SU-DHL-6 (cell line): ENCODE measurements around the gene DIAPH2.

Source experiments
- H2AFZ ChIP-seq: fragments of 200-600 bp; sonication (generic); 2 replicates; pipeline ENCODE4 v1.6.1; 2014; ENCODE audit warnings: low read depth, mild to moderate bottlenecking, moderate library complexity, mixed read lengths, antibody characterized with exemption, low read length; ENCODE audit not compliant: severe bottlenecking
- H3F3A ChIP-seq: fragments of 200-600 bp; shearing (Covaris generic); 2 replicates; pipeline ENCODE4 v1.6.0; 2016; ENCODE audit warnings: antibody characterized with exemption, mild to moderate bottlenecking; ENCODE audit not compliant: insufficient read depth
- H3K27ac ChIP-seq: fragments of 200-600 bp; sonication (generic); 2 replicates; pipeline ENCODE4 v1.5.1; 2016; ENCODE audit warnings: low read depth, mild to moderate bottlenecking, low read length, moderate library complexity, mixed read lengths
- H3K27me3 ChIP-seq: fragments of 200-600 bp; sonication (generic), shearing (Covaris generic); 2 replicates; pipeline ENCODE4 v1.6.0; 2014; ENCODE audit warnings: mild to moderate bottlenecking, low read length
- H3K36me3 ChIP-seq: fragments of 200-600 bp; sonication (generic); 2 replicates; pipeline ENCODE4 v1.6.1; 2014; ENCODE audit warnings: mild to moderate bottlenecking, low read length, mixed read lengths
- H3K4me2 ChIP-seq: fragments of 300-600, 200-600 bp; shearing (Covaris generic), sonication (generic); 2 replicates; pipeline ENCODE4 v1.6.0; 2014; ENCODE audit warnings: low read length, low read depth, mild to moderate bottlenecking; ENCODE audit not compliant: poor library complexity, severe bottlenecking
- H3K4me3 ChIP-seq: fragments of 200-600 bp; sonication (generic); 2 replicates; pipeline ENCODE4 v1.5.1; 2014; ENCODE audit warnings: antibody characterized with exemption, low read length, mild to moderate bottlenecking, mixed read lengths; ENCODE audit not compliant: insufficient read depth, poor library complexity, severe bottlenecking
- H3K79me2 ChIP-seq: fragments of 200-600 bp; sonication (generic); 2 replicates; pipeline ENCODE4 v1.6.1; 2014; ENCODE audit warnings: mild to moderate bottlenecking, low read length, moderate library complexity; ENCODE audit not compliant: insufficient read depth
- H3K9ac ChIP-seq: fragments of 200-600 bp; sonication (generic); 2 replicates; pipeline ENCODE4 v1.7.0; 2014; ENCODE audit warnings: mild to moderate bottlenecking, low read length
- H3K9me2 ChIP-seq: fragments of 200-600 bp; sonication (generic); replicated peaks from 2 replicates; pipeline ENCODE4 v1.6.1; 2014; ENCODE audit warnings: low read length; ENCODE audit not compliant: insufficient read depth
- H3K9me3 ChIP-seq: fragments of 200-600 bp; sonication (generic); 2 replicates; pipeline ENCODE4 v1.6.1; 2014; ENCODE audit warnings: low read length, mixed read lengths; ENCODE audit not compliant: insufficient read depth
- H4K20me1 ChIP-seq: fragments of 200-600 bp; sonication (generic); 2 replicates; pipeline ENCODE4 v1.6.1; 2014; ENCODE audit warnings: low read depth, mild to moderate bottlenecking, antibody characterized with exemption, low read length, moderate library complexity, mixed read lengths
- EZH2phosphoT487 ChIP-seq: fragments of 200-600 bp; sonication (generic), shearing (Covaris generic); conservative IDR thresholded peaks from 2 replicates; pipeline ENCODE4 v1.6.1; 2018; ENCODE audit warnings: mild to moderate bottlenecking, antibody characterized with exemption, low read length, moderate library complexity, mixed read lengths
- TF ChIP-seq, protein P1 (sequence below): fragments of 200-600 bp; sonication (generic); IDR thresholded peaks from one replicate; pipeline ENCODE4 v1.5.1; 2017; ENCODE audit warnings: antibody characterized with exemption, mild to moderate bottlenecking, low read length, moderate library complexity; ENCODE audit not compliant: insufficient read depth, poor library complexity, severe bottlenecking

The DIAPH2 gene

GRCh38 chrX:96684339-96685209 is at the start of gene DIAPH2:
DIAPH2 (plus strand) TSS chrX:96684842.
- Histone ChIP-seq H3K4me3 (peak within 1 kb of the TSS; percentile 75), H3K9me2 (no peaks in the 10 kb centered on the region), H3F3A (peaks cover 7% of the 10 kb centered on the region; the same call in 1 of the 2 replicates), H2AFZ (peak within 1 kb of the TSS; percentile 89), H3K9me3 (no peaks in the 10 kb centered on the region), H3K27ac (peak within 1 kb of the TSS; percentile 48), H3K79me2 (peaks cover 29% of the 10 kb centered on the region; the same call in 1 of the 2 replicates), H3K36me3 (no peaks in the 10 kb centered on the region), H3K4me2 (peak within 1 kb of the TSS; percentile 95), H3K9ac (peak within 1 kb of the TSS; percentile 64), H4K20me1 (no peaks in the 10 kb centered on the region), H3K27me3 (no peaks in the 10 kb centered on the region)
- TF ChIP-seq, protein P1, sequence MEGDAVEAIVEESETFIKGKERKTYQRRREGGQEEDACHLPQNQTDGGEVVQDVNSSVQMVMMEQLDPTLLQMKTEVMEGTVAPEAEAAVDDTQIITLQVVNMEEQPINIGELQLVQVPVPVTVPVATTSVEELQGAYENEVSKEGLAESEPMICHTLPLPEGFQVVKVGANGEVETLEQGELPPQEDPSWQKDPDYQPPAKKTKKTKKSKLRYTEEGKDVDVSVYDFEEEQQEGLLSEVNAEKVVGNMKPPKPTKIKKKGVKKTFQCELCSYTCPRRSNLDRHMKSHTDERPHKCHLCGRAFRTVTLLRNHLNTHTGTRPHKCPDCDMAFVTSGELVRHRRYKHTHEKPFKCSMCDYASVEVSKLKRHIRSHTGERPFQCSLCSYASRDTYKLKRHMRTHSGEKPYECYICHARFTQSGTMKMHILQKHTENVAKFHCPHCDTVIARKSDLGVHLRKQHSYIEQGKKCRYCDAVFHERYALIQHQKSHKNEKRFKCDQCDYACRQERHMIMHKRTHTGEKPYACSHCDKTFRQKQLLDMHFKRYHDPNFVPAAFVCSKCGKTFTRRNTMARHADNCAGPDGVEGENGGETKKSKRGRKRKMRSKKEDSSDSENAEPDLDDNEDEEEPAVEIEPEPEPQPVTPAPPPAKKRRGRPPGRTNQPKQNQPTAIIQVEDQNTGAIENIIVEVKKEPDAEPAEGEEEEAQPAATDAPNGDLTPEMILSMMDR, result no peak
- TF ChIP-seq EZH2phosphoT487, result no peak

GRCh38 chrX:96650023-96650422 is 34.6 kb upstream of the DIAPH2 start:
- H3K9ac ChIP-seq, result no peak overlapping the region
- no peaks in the 10 kb centered on the region for H3K36me3 ChIP-seq
- no peaks in the 10 kb centered on the region for H3K9me2 ChIP-seq
- no peaks in the 10 kb centered on the region for H3K27me3 ChIP-seq
- H2AFZ ChIP-seq, result no peak overlapping the region
- TF ChIP-seq, protein P1, result no peak
- TF ChIP-seq EZH2phosphoT487, result no peak
- H3F3A ChIP-seq, result no peaks in the 10 kb centered on the region
- H3K79me2 ChIP-seq, result no peaks in the 10 kb centered on the region
- no peaks in the 10 kb centered on the region for H3K9me3 ChIP-seq
- no peaks in the 10 kb centered on the region for H4K20me1 ChIP-seq
- H3K27ac ChIP-seq, result no peak overlapping the region
- no peak overlapping the region for H3K4me2 ChIP-seq
- no peak overlapping the region for H3K4me3 ChIP-seq

DNA sequence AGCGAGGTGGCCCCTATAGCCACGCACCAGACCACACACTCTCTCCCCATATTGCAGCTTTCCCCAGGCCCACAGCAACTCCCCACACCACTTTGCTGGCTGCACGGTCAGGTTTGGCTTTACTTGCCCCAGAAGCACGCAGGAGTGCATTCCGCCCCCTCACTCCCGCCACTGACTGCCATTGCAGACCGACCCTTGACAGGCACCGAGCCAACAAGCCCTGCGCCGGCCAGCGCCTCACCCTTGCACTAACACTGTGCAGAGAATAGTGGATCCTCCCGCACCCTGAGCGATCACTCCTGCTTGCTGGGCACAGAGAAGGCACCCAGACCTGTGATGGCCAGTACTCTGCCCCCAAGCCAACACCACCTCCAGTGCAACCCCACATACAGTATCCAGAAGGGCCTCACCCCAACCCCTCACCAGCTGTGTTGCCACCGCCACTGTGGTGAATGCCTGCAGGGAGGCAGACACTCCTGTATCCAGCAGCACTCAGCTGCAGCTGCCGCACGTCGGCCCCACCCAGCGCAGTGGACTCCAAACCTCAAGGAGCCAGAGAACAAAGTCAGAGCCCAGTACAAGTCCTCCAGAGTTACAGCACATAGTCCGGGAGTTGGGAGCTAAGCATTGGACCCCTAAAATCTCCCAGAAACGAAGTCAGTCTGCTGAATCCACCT is 28.6 kb upstream of the DIAPH2 start:
- Histone ChIP-seq H3K4me3 (no peak overlapping the region), H3K27ac (no peak overlapping the region), H3K9me3 (no peaks in the 10 kb centered on the region), H3K4me2 (no peak overlapping the region), H3K36me3 (no peaks in the 10 kb centered on the region), H4K20me1 (no peaks in the 10 kb centered on the region), H3F3A (no peaks in the 10 kb centered on the region), H3K9ac (no peak overlapping the region), H3K27me3 (no peaks in the 10 kb centered on the region), H3K9me2 (no peaks in the 10 kb centered on the region), H2AFZ (no peak overlapping the region), H3K79me2 (no peaks in the 10 kb centered on the region)
- TF ChIP-seq, protein P1, result no peak
- TF ChIP-seq EZH2phosphoT487, result no peak
